K562 (cell line): ENCODE results near the gene SPAG7. TPM values are rescaled to one million over a fixed set of nuclear protein-coding genes. Genes with fewer than 3 reads are reported as not detected.

Experiments used
- CEBPB ChIP-seq: fragments of 450-650 bp; IDR thresholded peaks from 2 replicates; pipeline ENCODE4 v1.6.1; 2016; ENCODE audit warnings: missing genetic modification characterization, missing compliant biosample characterization
- DPF2 ChIP-seq: fragments of 450-650 bp; IDR thresholded peaks from 2 replicates; pipeline ENCODE4 v1.6.1; 2016
- ETS1 ChIP-seq: conservative IDR thresholded peaks from 2 replicates; pipeline ENCODE4 v1.6.1; 2011; ENCODE audit warnings: low read depth, mild to moderate bottlenecking, low read length; ENCODE audit not compliant: control insufficient read depth
- GTF2E2 ChIP-seq: fragments of 200-800 bp; sonication (Bioruptor generic); IDR thresholded peaks from 2 replicates; pipeline ENCODE4 v1.6.1; 2016; ENCODE audit warnings: missing genetic modification characterization, missing compliant biosample characterization
- JUND ChIP-seq, 2 experiments: IDR thresholded peaks; 2 replicates in 1 of 2; 3 replicates in 1 of 2; pipeline ENCODE4 v1.6.1; 2011; ENCODE audit warnings: borderline replicate concordance in 2 of 2, low read depth in 2 of 2, low read length in 2 of 2, improper control_type of control experiment in 1 of 2, missing biosample characterization in 1 of 2, missing genetic modification characterization in 1 of 2, missing genetic modification reagents in 1 of 2
- KDM5B ChIP-seq: fragments of 200-600 bp; sonication (generic); IDR thresholded peaks from 2 replicates; pipeline ENCODE4 v1.6.1; 2012; ENCODE audit warnings: low read depth, mild to moderate bottlenecking, moderate library complexity, low read length, control low read depth, inconsistent platforms; ENCODE audit not compliant: insufficient replicate concordance
- MYC ChIP-seq, 2 experiments: fragments of 250-450 bp in 1 of 2; sonication (Bioruptor Pico) in 1 of 2; IDR thresholded peaks; 2 replicates each; pipeline versions ENCODE4 v1.5.1 to v1.6.1; 2012 to 2021; ENCODE audit warnings: low read depth in 2 of 2, borderline replicate concordance in 1 of 2, improper control_type of control experiment in 1 of 2, low read length in 1 of 2, mild to moderate bottlenecking in 1 of 2, moderate library complexity in 1 of 2
- NFIC ChIP-seq: fragments of 450-650 bp; IDR thresholded peaks from 2 replicates; pipeline ENCODE4 v1.6.1; 2017; ENCODE audit warnings: mild to moderate bottlenecking, inconsistent platforms
- POU5F1 ChIP-seq: fragments of 150-350 bp; IDR thresholded peaks from 2 replicates; pipeline ENCODE4 v1.6.1; 2014; ENCODE audit warnings: borderline replicate concordance, low read length, low read depth, mild to moderate bottlenecking; ENCODE audit not compliant: partially characterized antibody
- SRSF3 ChIP-seq: fragments of 200-400 bp; formaldehyde crosslinking; IDR thresholded peaks from 2 replicates; pipeline ENCODE4 v1.6.1; 2016; ENCODE audit warnings: mild to moderate bottlenecking, low read length, moderate library complexity; ENCODE audit not compliant: insufficient read depth
- SUPT5H ChIP-seq: fragments of 450-650 bp; IDR thresholded peaks from 2 replicates; pipeline ENCODE4 v1.6.1; 2016
- TAF9B ChIP-seq: fragments of 450-650 bp; IDR thresholded peaks from 2 replicates; pipeline ENCODE4 v1.6.1; 2018; ENCODE audit warnings: mild to moderate bottlenecking; ENCODE audit not compliant: partially characterized antibody
- TEAD2 ChIP-seq: fragments of 450-650 bp; IDR thresholded peaks from 2 replicates; pipeline ENCODE4 v1.6.1; 2016; ENCODE audit warnings: missing genetic modification characterization, control low read depth, missing compliant biosample characterization
- YY1 ChIP-seq, 3 experiments: IDR thresholded peaks; 2 replicates each; pipeline ENCODE4 v1.6.1; 2011; ENCODE audit warnings: low read length in 2 of 3, mild to moderate bottlenecking in 2 of 3, moderate library complexity in 2 of 3, borderline replicate concordance in 1 of 3, control low read depth in 1 of 3, low read depth in 1 of 3; ENCODE audit not compliant: insufficient read depth in 3 of 3, insufficient replicate concordance in 2 of 3, control insufficient read depth in 1 of 3, insufficient read length in 1 of 3; ENCODE audit errors: extremely low read depth in 1 of 3
- ZC3H4 ChIP-seq: sonication (generic); formaldehyde crosslinking; IDR thresholded peaks from 2 replicates; pipeline ENCODE4 v1.9.0; 2021; ENCODE audit warnings: missing genetic modification reagents, borderline replicate concordance
- ZNF140 ChIP-seq: fragments of 250-450 bp; sonication (Bioruptor Pico); IDR thresholded peaks from 2 replicates; pipeline ENCODE4 v1.8.0; 2021; ENCODE audit warnings: moderate library complexity, mild to moderate bottlenecking, inconsistent platforms
- polyA plus RNA-seq, 8 experiments: library from polyadenylated mRNA; depleted of rRNA in 4 of 8; stranded (reverse) in 5 of 8; unstranded in 3 of 8; fragments of >200 nt; fragmentation: Nextera tagmentation in 2 of 8; fragmentation: Illumina TruSeq in 1 of 8; extraction: Ambion mirVana in 2 of 8; extraction: Trizol in 1 of 8; gene quantifications; 2 replicates each; pipeline versions ENCODE4 v1.2.1 to v1.2.3, GENCODE V29; 2011 to 2014; ENCODE audit warnings: inconsistent platforms in 1 of 8, missing spikeins in 1 of 8
- total RNA-seq, 7 experiments: library from RNA; depleted of rRNA in 6 of 7; stranded (reverse); fragments of >200 nt in 6 of 7; fragmentation: Illumina TruSeq in 2 of 7; extraction: Trizol in 2 of 7; gene quantifications; 2 replicates each; pipeline versions ENCODE4 v1.2.1 to v1.2.3, GENCODE V29; 2011 to 2021; ENCODE audit warnings: low replicate concordance in 1 of 7
- TF ChIP-seq, protein P1 (sequence below): fragments of 250-450 bp; sonication (Bioruptor Pico); IDR thresholded peaks from 2 replicates; pipeline ENCODE4 v1.5.0; 2020; ENCODE audit warnings: mild to moderate bottlenecking
- TF ChIP-seq, protein P2 (sequence below): sonication (generic); formaldehyde crosslinking; IDR thresholded peaks from 2 replicates; pipeline ENCODE4 v1.8.0; 2022; ENCODE audit warnings: mild to moderate bottlenecking, missing genetic modification reagents

SPAG7 gene
- total and polyA plus RNA-seq, 9 of the 15 experiments (the other 6 are each of a cell fraction or from before 2014, with no cell fraction given) = 5.6 to 53.5 (median 36.3) TPM

- TF ChIP-seq ZC3H4 (CRISPR knock-in tag) = 0 out of 2 replicates have a peak, but pooled peaks have one; percentile 24
- TF ChIP-seq, protein P1, sequence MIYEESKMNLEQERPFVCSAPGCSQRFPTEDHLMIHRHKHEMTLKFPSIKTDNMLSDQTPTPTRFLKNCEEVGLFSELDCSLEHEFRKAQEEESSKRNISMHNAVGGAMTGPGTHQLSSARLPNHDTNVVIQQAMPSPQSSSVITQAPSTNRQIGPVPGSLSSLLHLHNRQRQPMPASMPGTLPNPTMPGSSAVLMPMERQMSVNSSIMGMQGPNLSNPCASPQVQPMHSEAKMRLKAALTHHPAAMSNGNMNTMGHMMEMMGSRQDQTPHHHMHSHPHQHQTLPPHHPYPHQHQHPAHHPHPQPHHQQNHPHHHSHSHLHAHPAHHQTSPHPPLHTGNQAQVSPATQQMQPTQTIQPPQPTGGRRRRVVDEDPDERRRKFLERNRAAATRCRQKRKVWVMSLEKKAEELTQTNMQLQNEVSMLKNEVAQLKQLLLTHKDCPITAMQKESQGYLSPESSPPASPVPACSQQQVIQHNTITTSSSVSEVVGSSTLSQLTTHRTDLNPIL (CRISPR knock-in tag) = no peak
- peak in 1 of 3 experiments; percentile 25 for TF ChIP-seq YY1 (IDR thresholded peaks at IDR 0.05; ENCODE audit: borderline replicate concordance in 1 of 3, control insufficient read depth in 1 of 3, extremely low read depth in 1 of 3, insufficient read depth in 3 of 3, insufficient read length in 1 of 3, insufficient replicate concordance in 2 of 3, low read depth in 1 of 3, low read length in 2 of 3)
- TF ChIP-seq TAF9B = peak; percentile 16
- 0 out of 2 replicates have a peak, but pooled peaks have one; percentile 60 for TF ChIP-seq SRSF3
- peak; percentile 69 for TF ChIP-seq SUPT5H
- no peak for TF ChIP-seq ETS1
- TF ChIP-seq KDM5B = no peak
- peak; percentile 85 for TF ChIP-seq NFIC
- no peak for TF ChIP-seq TEAD2 (tag)
- no peak for TF ChIP-seq ZNF140 (CRISPR knock-in tag)
- 0 out of 2 replicates have a peak, but pooled peaks have one; percentile 58 for TF ChIP-seq GTF2E2 (tag)
- no peak for TF ChIP-seq POU5F1
- TF ChIP-seq MYC (IDR thresholded peaks at IDR 0.05; ENCODE audit: low read depth, low read length) = 0 out of 2 replicates have a peak, but pooled peaks have one; percentile 17
- TF ChIP-seq MYC (CRISPR knock-in tag; IDR thresholded peaks at IDR 0.05; ENCODE audit: borderline replicate concordance, low read depth) = no peak
- no peak for TF ChIP-seq JUND (IDR thresholded peaks at IDR 0.05; ENCODE audit: borderline replicate concordance, low read depth, low read length)
- TF ChIP-seq JUND (tag; IDR thresholded peaks at IDR 0.05; ENCODE audit: borderline replicate concordance, low read depth, low read length) = peak; percentile 20; the same call in 1 of the 3 replicates
- TF ChIP-seq DPF2 = 0 out of 2 replicates have a peak, but pooled peaks have one; percentile 47
- TF ChIP-seq CEBPB (tag) = no peak
- TF ChIP-seq, protein P2, sequence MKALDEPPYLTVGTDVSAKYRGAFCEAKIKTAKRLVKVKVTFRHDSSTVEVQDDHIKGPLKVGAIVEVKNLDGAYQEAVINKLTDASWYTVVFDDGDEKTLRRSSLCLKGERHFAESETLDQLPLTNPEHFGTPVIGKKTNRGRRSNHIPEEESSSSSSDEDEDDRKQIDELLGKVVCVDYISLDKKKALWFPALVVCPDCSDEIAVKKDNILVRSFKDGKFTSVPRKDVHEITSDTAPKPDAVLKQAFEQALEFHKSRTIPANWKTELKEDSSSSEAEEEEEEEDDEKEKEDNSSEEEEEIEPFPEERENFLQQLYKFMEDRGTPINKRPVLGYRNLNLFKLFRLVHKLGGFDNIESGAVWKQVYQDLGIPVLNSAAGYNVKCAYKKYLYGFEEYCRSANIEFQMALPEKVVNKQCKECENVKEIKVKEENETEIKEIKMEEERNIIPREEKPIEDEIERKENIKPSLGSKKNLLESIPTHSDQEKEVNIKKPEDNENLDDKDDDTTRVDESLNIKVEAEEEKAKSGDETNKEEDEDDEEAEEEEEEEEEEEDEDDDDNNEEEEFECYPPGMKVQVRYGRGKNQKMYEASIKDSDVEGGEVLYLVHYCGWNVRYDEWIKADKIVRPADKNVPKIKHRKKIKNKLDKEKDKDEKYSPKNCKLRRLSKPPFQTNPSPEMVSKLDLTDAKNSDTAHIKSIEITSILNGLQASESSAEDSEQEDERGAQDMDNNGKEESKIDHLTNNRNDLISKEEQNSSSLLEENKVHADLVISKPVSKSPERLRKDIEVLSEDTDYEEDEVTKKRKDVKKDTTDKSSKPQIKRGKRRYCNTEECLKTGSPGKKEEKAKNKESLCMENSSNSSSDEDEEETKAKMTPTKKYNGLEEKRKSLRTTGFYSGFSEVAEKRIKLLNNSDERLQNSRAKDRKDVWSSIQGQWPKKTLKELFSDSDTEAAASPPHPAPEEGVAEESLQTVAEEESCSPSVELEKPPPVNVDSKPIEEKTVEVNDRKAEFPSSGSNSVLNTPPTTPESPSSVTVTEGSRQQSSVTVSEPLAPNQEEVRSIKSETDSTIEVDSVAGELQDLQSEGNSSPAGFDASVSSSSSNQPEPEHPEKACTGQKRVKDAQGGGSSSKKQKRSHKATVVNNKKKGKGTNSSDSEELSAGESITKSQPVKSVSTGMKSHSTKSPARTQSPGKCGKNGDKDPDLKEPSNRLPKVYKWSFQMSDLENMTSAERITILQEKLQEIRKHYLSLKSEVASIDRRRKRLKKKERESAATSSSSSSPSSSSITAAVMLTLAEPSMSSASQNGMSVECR = no peak
These were observed 17.4 kb downstream of the SPAG7 start (continued) for GRCh38 chr17:4950075-4950745.
